Thyroid gland (tissue), 4 donors: ENCODE measurements around the gene UGT2B15. TPM values are rescaled to one million over a fixed set of nuclear protein-coding genes. Genes with fewer than 3 reads are reported as not detected.
"Not testable (repeated sequence)": the region's sequence is repeated elsewhere in the genome, so short reads cannot be mapped to it uniquely, and the experiment has no call there.

Source experiments
- DNase-seq, 2 donors: peaks; one replicate each; pipeline ENCODE4 v3.0.0-alpha.2; 2019
- H3K27ac ChIP-seq, 3 donors: fragments of 200-600 bp; sonication (generic); 1 replicate in 2 of 3; 2 replicates in 1 of 3; pipeline ENCODE4 v1.5.1; 2016 to 2019; ENCODE audit warnings: mild to moderate bottlenecking in 1 of 3, moderate library complexity in 1 of 3
- H3K27me3 ChIP-seq: fragments of 200-600 bp; sonication (generic); one replicate; pipeline ENCODE4 v1.5.1; 2019
- H3K36me3 ChIP-seq, 2 donors: fragments of 200-600 bp; sonication (generic); one replicate each; pipeline ENCODE4 v1.5.1; 2016 to 2019
- H3K4me1 ChIP-seq, 2 donors: fragments of 200-600 bp; sonication (generic); one replicate each; pipeline ENCODE4 v1.5.1; 2017 to 2019
- H3K4me3 ChIP-seq, 3 donors: fragments of 200-600 bp; sonication (generic); replicated peaks in 1 of 3; 1 replicate in 2 of 3; 2 replicates in 1 of 3; pipeline ENCODE4 v1.5.1; 2016; ENCODE audit warnings: mild to moderate bottlenecking in 1 of 3
- H3K9me3 ChIP-seq: fragments of 200-600 bp; sonication (generic); one replicate; pipeline ENCODE4 v1.5.1; 2017
- CTCF ChIP-seq, 6 experiments: fragments of 200-600 bp in 3 of 6; fragments of 450-650 bp in 3 of 6; sonication (generic) in 3 of 6; IDR thresholded peaks; one replicate each; pipeline ENCODE4 v1.5.1; 2016 to 2019; ENCODE audit warnings: antibody characterized with exemption in 6 of 6, mild to moderate bottlenecking in 2 of 6, inconsistent platforms in 1 of 6, moderate library complexity in 1 of 6
- POLR2A ChIP-seq, 2 donors: fragments of 450-650 bp; IDR thresholded peaks; one replicate each; pipeline ENCODE4 v1.6.1; 2017; ENCODE audit warnings: antibody characterized with exemption in 2 of 2, mild to moderate bottlenecking in 2 of 2, moderate library complexity in 1 of 2
- WGBS, 2 donors: methylation state at CpG; one replicate each; pipeline ENCODE4 v1.1.5; 2017; 5-methylcytosine and 5-hydroxymethylcytosine counted together
- intact Hi-C: fragments of 100-400 bp; cut with DNase I; formaldehyde crosslinking; loops from one replicate; pipeline ENCODE4 v1.15.1; 2023
- total RNA-seq, 4 donors: library from RNA; depleted of rRNA; stranded (reverse); fragments of >200 nt; gene quantifications; one replicate each; pipeline ENCODE4 v1.2.3, GENCODE V29; 2016

The UGT2B15 gene
- total RNA-seq, result not detected

GRCh38 chr4:68670479-68670939 lies at the start of gene UGT2B15:
Gene UGT2B15 (minus strand): TSS chr4:68670652. CDS start chr4:68670618, 34 bp downstream.
- H3K27me3 ChIP-seq, H3K36me3 ChIP-seq, DNase-seq, H3K9me3 ChIP-seq, H3K4me3 ChIP-seq, H3K27ac ChIP-seq, intact Hi-C loops, H3K4me1 ChIP-seq: not testable (repeated sequence)
- 69 to 82% methylated on average over 1 of the region's 1 CpG for WGBS, 2 donors

- Histone ChIP-seq H3K36me3 (no peaks in the 10 kb centered on the region), H3K9me3 (no peaks in the 10 kb centered on the region), H3K4me3 (no peak overlapping the region), H3K4me1 (no peaks in the 10 kb centered on the region), H3K27me3 (no peaks in the 10 kb centered on the region), H3K27ac (no peak overlapping the region)
- intact Hi-C loops, result no loop called here
- WGBS, 2 donors, result 67 to 92% methylated on average over 2 of the region's 2 CpGs
- no peak for DNase-seq
- no peak for TF ChIP-seq POLR2A (IDR thresholded peaks at IDR 0.05)
- TF ChIP-seq CTCF (IDR thresholded peaks at IDR 0.05), result no peak
Measured at GRCh38 chr4:68719075-68719473, 48.6 kb upstream of the UGT2B15 start.

GRCh38 chr4:68718447-68719074 lies 48.1 kb upstream of the UGT2B15 start:
- intact Hi-C loops, result no loop called here
- no peaks in the 10 kb centered on the region for H3K9me3 ChIP-seq
- H3K36me3 ChIP-seq, result no peaks in the 10 kb centered on the region
- TF ChIP-seq CTCF (IDR thresholded peaks at IDR 0.05) (no peak), POLR2A (IDR thresholded peaks at IDR 0.05) (no peak)
- H3K4me1 ChIP-seq, result no peaks in the 10 kb centered on the region
- DNase-seq, result no peak
- no peak overlapping the region for H3K4me3 ChIP-seq
- no peak overlapping the region for H3K27ac ChIP-seq
- no peaks in the 10 kb centered on the region for H3K27me3 ChIP-seq
- 92 to 93% methylated on average over 3 of the region's 3 CpGs for WGBS, 2 donors

- intact Hi-C loops, result no loop called here
- whole genome bisulfite sequencing, 2 donors, result 87 to 88% methylated on average over 1 of the region's 1 CpG
- no peaks in the 10 kb centered on the region for H3K4me1 ChIP-seq
- no peaks in the 10 kb centered on the region for H3K9me3 ChIP-seq
- H3K36me3 ChIP-seq, result no peaks in the 10 kb centered on the region
- no peak overlapping the region for H3K4me3 ChIP-seq
- DNase-seq, result no peak
- no peaks in the 10 kb centered on the region for H3K27me3 ChIP-seq
- TF ChIP-seq CTCF (IDR thresholded peaks at IDR 0.05) (no peak), POLR2A (IDR thresholded peaks at IDR 0.05) (no peak)
- no peak overlapping the region for H3K27ac ChIP-seq
Measured at GRCh38 chr4:68717999-68718398, 47.5 kb upstream of the UGT2B15 start.

- no peak for DNase-seq
- no peak overlapping the region for H3K4me3 ChIP-seq
- TF ChIP-seq CTCF (IDR thresholded peaks at IDR 0.05) (no peak), POLR2A (IDR thresholded peaks at IDR 0.05) (no peak)
- no peaks in the 10 kb centered on the region for H3K27me3 ChIP-seq
- 90% methylated on average over 2 of the region's 2 CpGs for WGBS, 2 donors
- H3K36me3 ChIP-seq, result no peaks in the 10 kb centered on the region
- no peak overlapping the region for H3K27ac ChIP-seq
- intact Hi-C loops, result no loop called here
- no peaks in the 10 kb centered on the region for H3K4me1 ChIP-seq
- no peaks in the 10 kb centered on the region for H3K9me3 ChIP-seq
Measured at GRCh38 chr4:68714400-68714799, 43.9 kb upstream of the UGT2B15 start.
